GM19395 (cell line): Measurements from ENCODE around the gene AFF3.

Source experiments
- ATAC-seq: cut with Tn5 transposase; IDR thresholded peaks from one replicate; pipeline ENCODE4 v1.9.1; 2021; ENCODE audit warnings: mild to moderate bottlenecking, moderate library complexity; ENCODE audit not compliant: unreplicated experiment

The AFF3 gene

DNA sequence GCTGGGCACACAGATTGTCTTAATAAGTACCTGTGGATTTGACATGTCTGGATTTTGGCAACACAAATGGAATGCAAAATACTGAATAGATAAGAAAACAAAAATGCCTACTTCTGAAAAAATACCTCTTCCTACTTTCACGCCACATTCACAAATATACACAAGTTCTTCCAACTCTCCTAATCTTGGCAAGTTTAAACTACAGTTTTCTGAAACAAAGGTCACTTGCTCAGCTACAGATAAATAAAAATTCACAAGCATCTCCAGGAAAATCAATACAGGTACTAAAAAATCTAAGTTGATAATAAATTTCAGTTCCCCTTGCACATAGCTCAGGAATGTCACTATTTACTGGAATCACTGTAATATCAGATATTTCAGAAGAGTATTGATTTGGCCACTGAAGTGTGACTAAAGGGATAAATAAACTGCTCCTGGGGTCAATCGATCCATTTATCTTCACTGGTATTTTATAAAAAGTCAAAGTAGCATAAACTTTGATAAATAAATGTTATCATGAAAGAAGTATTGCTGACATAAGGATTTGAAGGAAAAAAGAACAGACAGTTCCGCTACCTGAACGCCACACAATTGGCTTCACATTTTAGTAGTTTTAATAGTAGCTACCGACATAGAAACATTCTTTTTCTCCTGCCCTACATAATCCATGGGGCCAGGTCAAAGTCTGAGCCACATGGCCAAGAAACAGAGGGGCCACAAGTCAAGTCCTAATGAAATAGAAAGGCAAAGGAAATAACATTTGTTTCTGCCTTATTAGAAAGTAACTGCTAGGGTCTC is 243.1 kb downstream of the AFF3 start:
- no peak for ATAC-seq

DNA sequence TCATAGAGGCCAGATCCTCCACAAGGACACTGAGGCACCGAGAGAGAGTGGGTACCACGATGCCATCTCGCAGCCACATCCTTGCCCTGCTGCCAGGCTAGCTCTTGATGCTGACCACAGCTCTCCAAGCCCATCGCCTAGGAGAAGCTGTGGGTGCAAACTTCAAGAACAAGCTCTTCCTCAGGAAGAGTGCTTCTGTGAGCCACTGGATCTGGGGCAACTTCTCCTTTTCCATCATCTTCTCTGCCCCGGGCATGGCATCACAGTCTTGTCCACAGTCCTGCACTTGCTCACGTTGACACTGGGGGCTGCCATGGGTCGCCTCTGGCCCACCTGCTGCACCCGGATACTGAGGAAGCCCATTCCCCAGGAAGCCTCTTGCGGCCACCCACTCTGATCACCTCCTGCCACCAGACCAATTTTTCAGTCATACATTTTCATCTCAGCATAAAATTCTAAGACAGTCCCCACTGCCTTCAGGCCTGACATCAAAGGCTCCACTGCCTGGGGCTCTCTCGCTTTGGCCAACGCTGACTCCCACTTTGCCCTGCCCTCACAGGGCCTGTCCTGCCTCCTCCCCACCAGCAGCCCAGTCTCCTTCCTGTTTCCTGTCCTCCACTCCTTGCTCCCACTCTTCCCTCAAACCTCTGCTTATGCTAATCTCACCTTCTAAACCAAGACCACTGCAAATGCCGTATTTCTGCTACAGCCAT is 243.9 kb downstream of the AFF3 start:
- no peak for ATAC-seq

DNA sequence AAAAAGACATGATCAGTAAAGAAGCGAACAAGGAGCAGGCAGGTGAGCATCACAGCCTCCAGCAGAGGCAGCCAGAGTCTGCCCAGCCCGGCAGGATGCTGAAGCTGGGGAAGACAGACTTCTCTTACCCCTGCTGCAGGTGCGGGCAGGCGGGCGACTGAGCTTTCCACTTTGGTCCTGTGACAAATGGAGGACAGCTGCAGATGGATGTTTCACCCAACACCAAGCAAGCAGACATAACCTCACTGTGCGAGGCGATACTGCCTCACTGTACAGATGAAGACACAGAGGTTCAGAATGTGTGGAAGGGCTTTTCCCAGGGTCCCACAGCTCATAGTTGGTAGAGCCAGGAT is 251.0 kb downstream of the AFF3 start:
- no peak for ATAC-seq

DNA sequence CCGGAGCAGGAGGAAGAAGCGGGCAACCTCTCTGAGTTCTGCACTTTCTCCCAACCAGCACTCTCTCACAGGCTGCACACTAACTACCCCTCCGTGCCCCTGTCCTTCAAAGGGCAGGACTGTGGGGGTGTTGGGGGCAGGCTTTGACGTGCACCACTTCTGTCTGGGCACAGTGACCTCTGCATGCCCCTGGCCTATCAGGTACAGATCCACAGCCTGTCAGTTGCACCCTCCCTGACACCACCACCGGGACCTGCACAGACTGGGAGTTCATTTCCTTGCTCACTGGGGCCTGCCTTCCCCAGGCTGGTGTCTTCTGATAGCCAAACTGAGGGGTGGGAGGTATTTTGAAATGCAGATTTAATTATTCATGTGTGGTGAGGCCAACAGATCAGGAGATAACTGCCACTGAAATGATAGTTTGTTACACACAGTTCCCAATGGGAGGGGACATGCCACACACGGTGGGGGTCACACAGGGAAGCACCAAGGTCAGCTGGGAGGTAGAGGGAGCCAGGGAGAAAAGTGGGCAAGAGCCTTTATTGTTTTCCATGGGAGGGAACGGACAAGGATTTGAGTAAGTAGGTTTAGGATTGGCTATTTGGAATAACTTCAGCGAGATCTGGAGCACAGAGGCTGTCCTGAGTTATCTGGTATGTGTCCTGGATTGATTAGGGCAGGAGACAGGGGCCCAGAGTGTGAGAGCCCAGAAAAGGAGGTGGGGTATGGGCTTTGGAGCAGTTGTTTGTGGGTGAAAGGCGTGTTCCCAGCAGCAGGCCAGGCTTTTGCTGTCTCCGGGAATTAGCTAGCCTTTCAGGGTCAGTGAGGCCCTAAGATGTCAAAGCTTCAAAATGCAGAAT is 251.6 kb downstream of the AFF3 start:
- ATAC-seq, result no peak

DNA sequence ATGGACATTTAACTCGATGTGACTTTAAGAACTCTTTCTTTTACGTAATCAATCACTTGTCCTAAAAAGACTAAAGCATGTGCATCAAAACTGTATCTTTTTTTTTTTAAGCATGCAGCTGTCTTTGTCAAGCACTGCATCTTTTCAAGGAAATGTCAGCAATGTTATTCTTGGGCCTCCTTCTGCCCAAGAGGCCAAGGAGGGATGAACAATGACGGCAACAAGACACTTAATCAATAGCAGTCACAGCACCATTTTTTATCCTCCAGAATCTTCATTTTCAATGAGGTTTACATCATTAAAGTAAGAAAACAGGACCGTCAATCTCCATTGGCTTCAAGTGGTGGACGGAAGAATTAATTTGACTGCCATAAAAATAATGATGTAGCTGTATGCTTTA is 253.8 kb downstream of the AFF3 start:
- ATAC-seq, result no peak

DNA sequence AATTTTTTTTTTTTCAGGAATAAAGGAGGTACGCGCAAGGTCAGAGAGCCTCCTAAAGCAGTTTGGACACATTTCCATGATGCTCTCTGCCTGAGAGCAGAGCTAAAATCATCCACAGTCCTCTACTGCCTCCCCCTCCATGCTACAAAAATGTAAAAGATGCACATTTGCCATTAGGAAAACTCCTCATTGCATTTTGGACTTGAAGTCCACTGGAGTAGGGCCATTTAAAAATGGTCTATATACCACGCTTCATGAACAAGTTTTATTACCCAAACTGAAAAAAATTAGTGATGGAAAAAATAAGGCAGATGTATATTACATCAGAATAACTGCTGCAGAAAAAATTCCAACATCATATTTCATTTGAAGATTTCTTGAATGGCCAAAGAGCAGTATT is 256.0 kb downstream of the AFF3 start:
- ATAC-seq, result no peak

DNA sequence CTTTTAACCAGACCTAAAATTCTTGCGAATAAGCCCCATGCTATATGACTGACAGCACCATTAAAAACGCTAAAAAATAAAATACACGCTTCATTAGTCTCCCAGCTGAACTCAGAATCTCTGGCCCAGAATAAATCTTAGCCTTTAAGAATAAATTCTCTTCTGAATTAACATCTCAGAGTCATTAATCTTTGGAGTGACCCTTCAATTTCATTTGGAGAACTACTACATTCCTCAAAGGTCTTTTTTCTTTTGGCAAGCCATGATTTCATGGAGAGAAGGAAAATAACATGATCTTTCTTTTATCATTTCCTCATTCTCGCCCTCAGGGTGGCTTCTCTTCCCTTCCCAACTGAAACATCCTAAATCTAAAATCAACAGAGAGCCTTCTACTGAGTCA is 259.0 kb downstream of the AFF3 start:
- no peak for ATAC-seq

DNA sequence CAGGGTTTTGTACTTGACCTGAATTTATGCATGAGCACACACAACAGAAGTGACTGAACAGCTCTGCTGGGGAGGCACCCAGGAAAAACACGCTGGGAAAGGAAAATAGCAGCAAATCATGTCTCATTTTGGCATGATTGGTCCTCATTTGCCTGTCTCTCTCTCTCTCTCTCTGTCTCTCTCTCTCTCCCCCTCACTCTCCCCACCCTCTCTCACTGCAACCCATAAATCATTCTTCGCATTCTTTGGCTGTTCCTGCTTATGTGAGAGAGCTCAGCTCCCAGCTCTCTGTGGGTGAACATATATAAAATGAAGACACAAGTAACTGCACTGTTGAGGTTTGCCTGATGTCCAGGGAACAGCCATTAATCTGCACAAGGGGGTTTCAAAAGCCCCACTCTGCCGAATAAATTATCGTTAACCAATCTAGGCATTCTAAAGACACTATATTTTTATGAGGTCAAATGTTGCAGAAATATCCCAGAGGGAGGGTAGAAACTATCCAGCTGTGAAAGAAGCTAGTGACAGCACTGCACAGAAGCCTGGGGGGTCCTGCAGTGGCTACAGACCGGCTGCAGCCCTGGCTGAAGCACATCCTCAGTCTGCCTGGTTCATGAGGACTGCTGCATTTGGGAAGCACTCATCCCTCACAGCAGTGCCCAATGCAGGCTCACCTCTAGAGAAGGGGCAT is 260.3 kb downstream of the AFF3 start:
- ATAC-seq, result no peak

DNA sequence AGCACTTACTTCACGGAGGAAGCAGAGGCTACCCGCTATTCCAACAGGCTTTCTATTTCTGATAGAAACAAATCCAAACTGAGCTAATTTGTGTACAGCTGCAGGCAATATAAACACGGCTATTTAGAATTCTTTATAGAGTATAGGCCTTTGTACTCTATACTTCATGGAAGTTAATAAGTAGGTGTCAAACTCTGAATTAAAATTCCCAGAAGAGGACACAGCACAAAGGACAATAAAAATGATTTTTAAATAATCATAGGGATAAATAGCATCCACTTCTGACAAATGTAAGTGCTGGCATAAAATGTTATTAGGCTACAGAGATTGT is 261.5 kb downstream of the AFF3 start:
- no peak for ATAC-seq

DNA sequence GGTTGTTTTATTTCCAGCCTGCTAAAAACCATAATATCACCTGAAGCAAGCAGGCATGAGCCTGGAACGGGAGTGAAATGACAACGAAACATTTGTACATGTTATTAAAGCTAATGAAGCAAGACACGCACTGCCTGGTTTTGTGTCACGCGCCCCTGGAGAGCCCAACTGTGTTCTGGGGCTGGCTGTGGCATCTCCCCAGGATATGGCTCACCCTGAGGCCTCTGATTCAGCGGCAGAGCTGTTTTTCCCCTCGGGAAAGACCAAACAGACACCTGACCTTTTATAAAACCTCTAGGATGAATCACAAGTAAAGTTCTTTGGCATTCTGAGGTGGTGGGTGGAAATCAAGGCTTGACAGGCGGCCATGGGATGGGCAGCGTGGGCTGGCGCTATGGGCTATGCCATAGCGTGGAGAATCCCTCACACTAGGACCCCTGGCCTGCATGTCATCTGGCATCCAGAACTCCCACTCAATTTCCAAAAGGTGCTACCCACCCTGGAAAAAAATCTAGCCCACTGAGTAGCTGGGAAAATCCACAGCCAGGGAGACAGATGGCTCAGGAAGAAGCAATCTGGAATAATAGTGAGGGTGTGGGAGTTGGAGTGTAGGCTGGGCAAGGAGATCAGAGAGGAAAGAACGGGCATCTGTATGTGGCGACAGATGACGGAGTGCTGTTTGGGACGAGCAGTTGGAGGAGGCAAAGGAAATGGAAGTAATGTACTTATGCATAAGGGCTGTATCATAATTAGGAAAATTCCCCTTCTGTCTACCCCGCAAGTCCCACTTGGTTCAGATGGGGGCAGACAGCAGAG is 262.0 kb downstream of the AFF3 start:
- ATAC-seq, result no peak

DNA sequence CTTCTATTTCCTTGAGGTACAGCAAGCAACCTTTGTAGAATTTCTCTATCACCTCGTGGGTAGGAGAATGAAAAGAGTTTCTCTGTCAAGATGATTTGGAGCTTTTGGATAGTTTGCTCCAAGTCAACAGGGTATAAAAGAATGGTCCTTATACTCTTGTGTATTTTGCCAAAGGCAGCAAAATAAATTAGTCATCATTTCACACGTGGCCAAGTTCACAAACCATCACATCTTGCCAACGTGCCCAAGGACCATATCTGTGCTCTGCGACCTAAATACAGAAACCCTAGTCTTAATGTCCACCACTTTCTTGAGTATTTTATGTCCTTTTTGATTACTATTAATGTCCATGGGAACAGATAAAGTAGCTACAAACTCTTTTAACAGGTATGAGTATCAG is 262.9 kb downstream of the AFF3 start:
- ATAC-seq, result no peak

DNA sequence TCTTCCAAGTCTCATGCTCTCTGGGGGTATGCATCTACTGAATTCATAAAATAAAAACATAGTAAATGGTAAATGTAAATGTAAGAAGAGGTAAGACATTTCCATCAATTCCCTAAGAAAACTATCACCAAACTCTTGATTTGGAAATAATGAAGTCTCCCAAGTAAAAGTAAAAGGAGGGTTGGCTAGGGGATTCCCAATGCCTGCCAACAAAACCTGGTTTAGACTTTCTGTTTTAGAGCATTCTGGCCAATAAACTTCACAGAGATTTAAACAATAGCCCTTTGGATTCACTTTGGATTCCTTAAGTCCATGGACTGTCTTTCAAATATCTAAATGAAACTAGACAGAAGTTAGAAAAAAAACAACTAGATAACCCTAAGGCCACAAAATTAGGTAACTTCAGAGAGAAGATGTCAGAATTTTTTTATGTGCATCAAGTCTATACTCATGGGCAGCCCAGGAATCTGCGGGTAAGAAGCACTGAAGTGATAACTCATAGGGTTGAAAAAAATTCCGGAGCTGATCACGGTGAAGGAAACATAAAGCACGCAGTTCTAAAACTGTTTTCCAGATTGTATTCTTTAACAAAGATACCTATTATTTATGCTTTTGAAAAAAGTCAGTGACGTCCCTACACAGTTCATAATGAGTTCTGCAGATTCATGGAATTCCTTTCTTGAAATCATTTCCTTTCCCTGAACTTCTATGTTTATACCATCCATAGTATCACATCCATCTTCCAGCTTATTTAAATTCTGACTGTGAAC is 263.6 kb downstream of the AFF3 start:
- no peak for ATAC-seq

DNA sequence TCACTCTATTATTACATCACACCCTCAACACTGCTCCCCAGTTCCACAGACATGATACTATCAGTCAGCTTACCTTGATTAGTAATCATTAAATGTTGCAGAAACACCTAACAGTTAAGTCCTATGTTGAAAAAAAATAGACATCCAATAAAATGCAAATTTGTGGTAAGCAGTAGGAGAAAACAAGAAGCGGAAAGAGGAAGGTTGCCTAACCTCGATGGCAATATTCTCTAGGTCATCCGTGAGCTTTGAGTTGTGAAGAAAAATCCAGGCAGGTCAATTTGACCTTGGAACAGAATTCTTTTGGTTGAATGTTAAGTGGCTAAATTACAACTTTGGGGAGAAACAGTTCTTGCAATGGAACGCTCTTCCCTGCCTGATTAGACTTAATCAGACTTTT is 264.4 kb downstream of the AFF3 start:
- no peak for ATAC-seq

DNA sequence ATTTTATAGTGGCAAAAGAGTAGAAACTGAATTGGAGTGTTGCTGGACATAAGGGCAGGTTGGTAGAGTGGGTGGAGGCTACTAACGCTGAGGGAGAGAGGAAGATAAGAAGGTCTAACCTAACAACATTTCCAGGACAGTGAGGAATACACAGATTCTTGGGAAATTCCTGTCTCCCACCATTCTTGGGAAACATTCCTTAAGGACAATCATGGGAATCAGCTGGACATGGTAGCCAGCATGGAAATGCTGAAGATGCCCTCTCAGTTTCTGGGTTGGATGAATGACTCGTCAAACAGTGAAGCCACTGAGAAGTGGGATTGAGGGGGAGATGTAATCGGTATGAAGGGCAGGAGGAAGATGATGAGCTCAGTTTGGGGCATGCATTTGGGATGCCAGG is 265.4 kb downstream of the AFF3 start:
- ATAC-seq, result no peak

DNA sequence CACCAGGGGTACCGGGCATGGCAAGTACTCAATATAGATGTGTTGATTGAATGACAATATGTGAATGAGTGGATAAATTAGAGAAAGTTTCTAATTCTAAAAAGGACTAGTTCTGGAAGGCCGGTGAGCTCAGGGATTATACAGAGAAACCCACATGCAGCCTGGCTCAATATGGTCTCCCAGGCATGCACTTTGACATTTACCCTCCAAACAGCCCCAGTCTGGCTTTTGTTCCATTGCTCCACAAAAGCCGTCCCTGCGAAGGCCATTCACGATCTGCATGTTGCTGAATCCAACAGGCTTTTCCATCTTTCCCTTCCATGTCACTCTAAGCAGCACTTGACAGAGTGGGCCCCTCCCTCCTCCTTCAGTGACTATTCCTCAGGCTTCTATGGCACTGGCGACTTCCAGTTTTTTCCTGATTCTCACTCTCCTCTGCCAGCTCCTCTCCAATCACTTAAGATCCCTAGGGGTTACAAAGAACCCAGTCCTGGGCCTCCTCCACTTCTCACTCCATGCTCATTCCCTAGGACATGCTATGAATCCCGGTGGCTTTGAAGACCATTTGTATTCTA is 266.7 kb downstream of the AFF3 start:
- ATAC-seq, result no peak

DNA sequence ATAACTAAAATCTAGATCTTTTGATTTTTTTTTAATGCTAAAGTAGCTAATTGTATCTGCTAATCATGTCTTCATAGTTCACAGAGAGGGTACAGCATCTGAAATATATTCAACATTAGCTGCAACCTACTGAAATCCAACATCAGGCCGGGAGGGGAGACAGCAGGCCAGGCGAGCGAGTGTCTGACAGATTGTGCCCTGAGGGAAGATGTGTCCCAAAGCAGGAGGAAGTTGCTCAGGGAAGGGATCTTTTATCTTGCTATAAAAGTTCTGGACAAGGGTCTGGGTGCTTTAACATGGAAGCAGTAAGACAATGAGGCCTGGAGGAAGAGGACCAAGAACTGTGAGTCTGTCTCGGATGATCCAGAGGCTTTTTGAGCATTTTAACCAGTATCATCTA is 274.1 kb downstream of the AFF3 start:
- no peak for ATAC-seq

DNA sequence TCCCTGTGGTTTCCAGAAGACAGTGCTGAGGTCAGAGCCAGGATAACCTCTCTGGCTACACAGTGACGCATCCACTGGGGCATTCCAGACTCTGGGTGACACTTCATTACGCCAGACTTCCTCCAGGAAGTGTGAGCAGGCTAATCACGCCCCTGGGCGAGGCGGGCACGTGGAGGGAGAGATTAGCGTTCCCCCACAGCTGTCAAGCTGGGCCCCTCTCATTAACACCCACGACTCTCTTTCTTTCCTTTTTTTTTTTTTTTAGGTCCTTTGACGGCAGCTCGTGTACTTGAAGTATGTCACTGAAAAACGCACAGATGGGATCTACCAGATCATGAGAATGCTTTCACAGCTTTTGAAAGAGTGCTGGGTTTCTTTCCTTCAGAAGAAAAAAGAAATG is 274.6 kb downstream of the AFF3 start:
- no peak for ATAC-seq

DNA sequence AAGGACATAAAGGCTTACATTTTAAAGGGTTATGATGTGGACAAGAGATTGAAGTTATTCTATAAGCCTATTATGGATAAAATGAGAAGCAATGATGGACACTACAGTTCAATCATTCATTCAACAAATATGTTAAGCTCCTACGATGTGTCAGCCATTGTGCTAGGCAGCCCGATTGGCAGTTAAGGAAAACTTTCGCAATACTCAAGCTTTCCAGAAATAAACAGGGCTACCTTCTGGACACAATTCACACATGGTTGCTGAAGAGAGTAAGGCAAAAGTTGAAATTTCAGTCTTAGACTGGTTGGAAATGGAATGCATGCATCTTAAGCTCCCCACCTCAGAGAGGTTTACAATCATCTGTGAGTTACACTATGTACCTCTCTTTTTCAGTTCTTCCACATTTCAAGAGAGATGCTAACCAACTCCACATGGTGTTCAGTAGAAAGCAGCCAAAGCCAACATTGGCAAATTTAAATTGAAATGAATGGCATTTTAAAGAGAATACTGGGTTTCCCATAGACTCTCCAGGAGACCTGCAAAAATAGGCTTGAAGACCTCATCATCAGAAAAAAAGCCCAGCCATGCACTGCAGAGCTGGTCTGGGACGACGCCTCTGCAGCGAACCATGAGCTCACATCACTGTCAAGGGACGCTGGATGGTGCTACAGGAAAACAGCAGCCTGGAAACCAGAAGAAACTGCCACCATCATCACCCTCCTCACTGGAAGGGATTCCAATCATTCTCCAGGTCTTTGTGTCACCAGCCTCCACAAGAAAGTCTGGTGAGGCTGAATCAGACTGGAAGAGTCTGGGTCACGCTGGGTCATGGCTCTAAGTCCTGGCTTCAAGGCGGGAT is 276.3 kb downstream of the AFF3 start:
- no peak for ATAC-seq
